Measurements from ENCODE around the gene PVALEF. TPM values are rescaled to one million over a fixed set of nuclear protein-coding genes. Genes with fewer than 3 reads are reported as not detected.
A peak's percentile ranks its signal among the peaks of the same experiment; 100 is the strongest.

PVALEF gene
- total and polyA plus RNA-seq, 2 of the 13 experiments (the other 11 are each of a cell fraction or from before 2014, with no cell fraction given) = 0.18 TPM

- peak; percentile 55 for TF ChIP-seq ZNF687 (CRISPR knock-in tag; IDR thresholded peaks at IDR 0.05)
- no peak for TF ChIP-seq ZNF33A (CRISPR knock-in tag; IDR thresholded peaks at IDR 0.05; ENCODE audit: borderline replicate concordance)
- TF ChIP-seq XRCC5 (optimal IDR thresholded peaks at IDR 0.05; ENCODE audit: low read length) = peak; percentile 45
- no peak for TF ChIP-seq HDAC2 (CRISPR knock-in tag; IDR thresholded peaks at IDR 0.05)
- TF ChIP-seq ZBTB1 (CRISPR knock-in tag; IDR thresholded peaks at IDR 0.05; ENCODE audit: borderline replicate concordance) = no peak
- TF ChIP-seq ZNF720 (CRISPR knock-in tag; IDR thresholded peaks at IDR 0.05) = no peak
- peak; percentile 38; the same call in 1 of the 2 replicates for TF ChIP-seq ZFX (CRISPR knock-in tag; IDR thresholded peaks at IDR 0.05; ENCODE audit: low read depth)
- no peak for TF ChIP-seq ZNF296 (CRISPR knock-in tag; conservative IDR thresholded peaks at IDR 0.05)
- no peak for TF ChIP-seq ZNF891 (CRISPR knock-in tag; IDR thresholded peaks at IDR 0.05)
- no peak for TF ChIP-seq XBP1 (CRISPR knock-in tag; IDR thresholded peaks at IDR 0.05)
- TF ChIP-seq NR2F6 (IDR thresholded peaks at IDR 0.05) = no peak
- 0 out of 2 replicates have a peak, but pooled peaks have one; percentile 13 for TF ChIP-seq NR2F6 (CRISPR knock-in tag; IDR thresholded peaks at IDR 0.05)
- peak; percentile 83 for TF ChIP-seq ZBTB38 (CRISPR knock-in tag; IDR thresholded peaks at IDR 0.05)
- TF ChIP-seq, protein P1, sequence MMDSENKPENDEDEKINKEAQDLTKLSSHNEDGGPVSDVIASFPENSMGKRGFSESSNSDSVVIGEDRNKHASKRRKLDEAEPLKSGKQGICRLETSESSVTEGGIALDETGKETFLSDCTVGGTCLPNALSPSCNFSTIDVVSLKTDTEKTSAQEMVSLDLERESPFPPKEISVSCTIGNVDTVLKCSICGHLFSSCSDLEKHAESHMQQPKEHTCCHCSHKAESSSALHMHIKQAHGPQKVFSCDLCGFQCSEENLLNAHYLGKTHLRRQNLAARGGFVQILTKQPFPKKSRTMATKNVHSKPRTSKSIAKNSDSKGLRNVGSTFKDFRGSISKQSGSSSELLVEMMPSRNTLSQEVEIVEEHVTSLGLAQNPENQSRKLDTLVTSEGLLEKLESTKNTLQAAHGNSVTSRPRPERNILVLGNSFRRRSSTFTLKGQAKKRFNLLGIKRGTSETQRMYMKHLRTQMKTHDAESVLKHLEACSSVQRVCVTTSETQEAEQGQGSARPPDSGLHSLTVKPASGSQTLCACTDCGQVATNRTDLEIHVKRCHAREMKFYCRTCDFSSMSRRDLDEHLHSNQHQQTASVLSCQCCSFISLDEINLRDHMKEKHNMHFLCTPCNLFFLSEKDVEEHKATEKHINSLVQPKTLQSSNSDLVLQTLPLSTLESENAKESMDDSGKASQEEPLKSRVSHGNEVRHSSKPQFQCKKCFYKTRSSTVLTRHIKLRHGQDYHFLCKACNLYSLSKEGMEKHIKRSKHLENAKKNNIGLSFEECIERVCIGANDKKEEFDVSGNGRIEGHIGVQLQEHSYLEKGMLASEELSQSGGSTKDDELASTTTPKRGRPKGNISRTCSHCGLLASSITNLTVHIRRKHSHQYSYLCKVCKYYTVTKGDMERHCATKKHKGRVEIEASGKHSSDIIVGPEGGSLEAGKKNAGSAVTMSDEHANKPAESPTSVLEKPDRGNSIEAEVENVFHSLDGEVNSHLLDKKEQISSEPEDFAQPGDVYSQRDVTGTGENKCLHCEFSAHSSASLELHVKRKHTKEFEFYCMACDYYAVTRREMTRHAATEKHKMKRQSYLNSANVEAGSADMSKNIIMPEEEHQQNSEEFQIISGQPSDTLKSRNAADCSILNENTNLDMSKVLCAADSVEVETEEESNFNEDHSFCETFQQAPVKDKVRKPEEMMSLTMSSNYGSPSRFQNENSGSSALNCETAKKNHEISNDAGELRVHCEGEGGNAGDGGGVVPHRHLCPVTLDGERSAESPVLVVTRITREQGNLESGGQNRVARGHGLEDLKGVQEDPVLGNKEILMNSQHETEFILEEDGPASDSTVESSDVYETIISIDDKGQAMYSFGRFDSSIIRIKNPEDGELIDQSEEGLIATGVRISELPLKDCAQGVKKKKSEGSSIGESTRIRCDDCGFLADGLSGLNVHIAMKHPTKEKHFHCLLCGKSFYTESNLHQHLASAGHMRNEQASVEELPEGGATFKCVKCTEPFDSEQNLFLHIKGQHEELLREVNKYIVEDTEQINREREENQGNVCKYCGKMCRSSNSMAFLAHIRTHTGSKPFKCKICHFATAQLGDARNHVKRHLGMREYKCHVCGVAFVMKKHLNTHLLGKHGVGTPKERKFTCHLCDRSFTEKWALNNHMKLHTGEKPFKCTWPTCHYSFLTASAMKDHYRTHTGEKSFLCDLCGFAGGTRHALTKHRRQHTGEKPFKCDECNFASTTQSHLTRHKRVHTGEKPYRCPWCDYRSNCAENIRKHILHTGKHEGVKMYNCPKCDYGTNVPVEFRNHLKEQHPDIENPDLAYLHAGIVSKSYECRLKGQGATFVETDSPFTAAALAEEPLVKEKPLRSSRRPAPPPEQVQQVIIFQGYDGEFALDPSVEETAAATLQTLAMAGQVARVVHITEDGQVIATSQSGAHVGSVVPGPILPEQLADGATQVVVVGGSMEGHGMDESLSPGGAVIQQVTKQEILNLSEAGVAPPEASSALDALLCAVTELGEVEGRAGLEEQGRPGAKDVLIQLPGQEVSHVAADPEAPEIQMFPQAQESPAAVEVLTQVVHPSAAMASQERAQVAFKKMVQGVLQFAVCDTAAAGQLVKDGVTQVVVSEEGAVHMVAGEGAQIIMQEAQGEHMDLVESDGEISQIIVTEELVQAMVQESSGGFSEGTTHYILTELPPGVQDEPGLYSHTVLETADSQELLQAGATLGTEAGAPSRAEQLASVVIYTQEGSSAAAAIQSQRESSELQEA (CRISPR knock-in tag; IDR thresholded peaks at IDR 0.05; ENCODE audit: not compliant biosample characterization) = peak; percentile 41
- peak; percentile 86 for TF ChIP-seq RAD21 (CRISPR knock-in tag; IDR thresholded peaks at IDR 0.05)
- TF ChIP-seq, protein P2, sequence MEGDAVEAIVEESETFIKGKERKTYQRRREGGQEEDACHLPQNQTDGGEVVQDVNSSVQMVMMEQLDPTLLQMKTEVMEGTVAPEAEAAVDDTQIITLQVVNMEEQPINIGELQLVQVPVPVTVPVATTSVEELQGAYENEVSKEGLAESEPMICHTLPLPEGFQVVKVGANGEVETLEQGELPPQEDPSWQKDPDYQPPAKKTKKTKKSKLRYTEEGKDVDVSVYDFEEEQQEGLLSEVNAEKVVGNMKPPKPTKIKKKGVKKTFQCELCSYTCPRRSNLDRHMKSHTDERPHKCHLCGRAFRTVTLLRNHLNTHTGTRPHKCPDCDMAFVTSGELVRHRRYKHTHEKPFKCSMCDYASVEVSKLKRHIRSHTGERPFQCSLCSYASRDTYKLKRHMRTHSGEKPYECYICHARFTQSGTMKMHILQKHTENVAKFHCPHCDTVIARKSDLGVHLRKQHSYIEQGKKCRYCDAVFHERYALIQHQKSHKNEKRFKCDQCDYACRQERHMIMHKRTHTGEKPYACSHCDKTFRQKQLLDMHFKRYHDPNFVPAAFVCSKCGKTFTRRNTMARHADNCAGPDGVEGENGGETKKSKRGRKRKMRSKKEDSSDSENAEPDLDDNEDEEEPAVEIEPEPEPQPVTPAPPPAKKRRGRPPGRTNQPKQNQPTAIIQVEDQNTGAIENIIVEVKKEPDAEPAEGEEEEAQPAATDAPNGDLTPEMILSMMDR (CRISPR knock-in tag; IDR thresholded peaks at IDR 0.05) = peak; percentile 86
Measured at GRCh38 chr17:81189670-81190530, 24.6 kb downstream of the PVALEF start (continued).
